HCT116 (cell line): ENCODE results near the gene TMEM129. TPM values are rescaled to one million over a fixed set of nuclear protein-coding genes. Genes with fewer than 3 reads are reported as not detected.

Source experiments
- ATAC-seq: fragments of 200-7000 bp; cut with Tn5 transposase; 2 replicates; pipeline ENCODE4 v1.9.1; 2020; ENCODE audit warnings: mild to moderate bottlenecking, moderate library complexity
- BruUV-seq: library from RNA; stranded (reverse); fragments of 400-500 nt; replicated peaks from 2 replicates; lab custom pipeline; 2021; lab: Mats Ljungman, UMichigan
- CTCF ChIA-PET: fragments of 300-600 bp; sonication (Branson Sonifier 250); formaldehyde crosslinking; loops from one replicate; lab custom pipeline; 2021; ENCODE audit warnings: antibody characterized with exemption; lab: Charles Lee
- POLR2A ChIA-PET: fragments of 300-600, 350-600 bp; sonication (Branson Sonifier 250); formaldehyde crosslinking; loops from one replicate; lab custom pipeline; 2021; ENCODE audit warnings: antibody characterized with exemption; lab: Charles Lee
- RAD21 ChIA-PET, 2 experiments: fragments of 300-600 bp; sonication (Branson Sonifier 250); formaldehyde crosslinking; loops; one replicate each; lab custom pipeline; 2023; ENCODE audit warnings: low total read pairs in 2 of 2; ENCODE audit not compliant: uncharacterized antibody in 2 of 2, unreplicated experiment in 2 of 2, low non-redundant PET in 1 of 2; lab: Charles Lee
- DNase-seq: peaks from one replicate; pipeline ENCODE4 v3.0.0-alpha.2; 2010; ENCODE audit warnings: low read depth, low spot score
- H2AFZ ChIP-seq: fragments of 200-600 bp; shearing (Covaris generic), sonication (generic); 2 replicates; pipeline ENCODE4 v1.6.1; 2017; ENCODE audit warnings: low read depth, mixed run types, mixed read lengths, antibody characterized with exemption, low read length; ENCODE audit not compliant: poor library complexity, severe bottlenecking
- H3K27ac ChIP-seq: 2 replicates; pipeline ENCODE4 v1.5.1; 2012; ENCODE audit warnings: low read depth, low read length
- H3K27me3 ChIP-seq: fragments of 200-600 bp; sonication (generic); 2 replicates; pipeline ENCODE4 v1.6.1; 2016; ENCODE audit warnings: mixed run types, low read length, mixed read lengths; ENCODE audit not compliant: insufficient read depth
- H3K36me3 ChIP-seq, 2 experiments: fragments of 200-500 bp in 1 of 2; fragments of 200-600 bp in 1 of 2; sonication (Bioruptor generic) in 1 of 2; sonication (generic) in 1 of 2; 2 replicates each; pipeline versions ENCODE4 v1.5.1 to v1.6.1; 2014 to 2016; ENCODE audit warnings: low read length in 2 of 2, inconsistent platforms in 1 of 2, mixed read lengths in 1 of 2, mixed run types in 1 of 2; ENCODE audit not compliant: insufficient read depth in 2 of 2, control insufficient read depth in 1 of 2
- H3K4me1 ChIP-seq, 2 experiments: fragments of 200-600 bp in 1 of 2; sonication (generic) in 1 of 2; 2 replicates each; pipeline versions ENCODE4 v1.5.1 to v1.6.1; 2012 to 2017; ENCODE audit warnings: low read length in 2 of 2, inconsistent platforms in 1 of 2, mild to moderate bottlenecking in 1 of 2, mixed read lengths in 1 of 2, mixed run types in 1 of 2, moderate library complexity in 1 of 2; ENCODE audit not compliant: insufficient read depth in 2 of 2, control insufficient read depth in 1 of 2
- H3K4me2 ChIP-seq: fragments of 200-600 bp; sonication (generic); 2 replicates; pipeline ENCODE4 v1.6.1; 2017; ENCODE audit warnings: mixed run types, low read length, mixed read lengths
- H3K4me3 ChIP-seq, 2 experiments: fragments of 200-600 bp in 1 of 2; sonication (generic) in 1 of 2; replicated peaks in 1 of 2; 2 replicates each; pipeline ENCODE4 v1.5.1; 2011 to 2016; ENCODE audit warnings: low read length in 2 of 2, control low read depth in 1 of 2, low read depth in 1 of 2, mild to moderate bottlenecking in 1 of 2, mixed read lengths in 1 of 2, mixed run types in 1 of 2
- H3K79me2 ChIP-seq: fragments of 200-600 bp; sonication (generic); 2 replicates; pipeline ENCODE4 v1.6.1; 2017; ENCODE audit warnings: mild to moderate bottlenecking, mixed run types, low read length, moderate library complexity, mixed read lengths; ENCODE audit not compliant: insufficient read depth
- H3K9ac ChIP-seq: fragments of 200-600 bp; sonication (generic); 2 replicates; pipeline ENCODE4 v1.6.1; 2016; ENCODE audit warnings: low read length, mixed read lengths
- H3K9me2 ChIP-seq: fragments of 200-600 bp; sonication (generic), shearing (Covaris generic); 2 replicates; pipeline ENCODE4 v1.6.1; 2017; ENCODE audit warnings: mixed run types, mild to moderate bottlenecking, moderate library complexity; ENCODE audit not compliant: insufficient read depth
- H3K9me3 ChIP-seq, 2 experiments: fragments of 200-500 bp in 1 of 2; fragments of 200-600 bp in 1 of 2; sonication (Bioruptor generic) in 1 of 2; sonication (generic) in 1 of 2; 2 replicates each; pipeline ENCODE4 v1.6.1; 2014 to 2017; ENCODE audit warnings: low read length in 2 of 2, mixed read lengths in 2 of 2, inconsistent platforms in 1 of 2, low read depth in 1 of 2, mild to moderate bottlenecking in 1 of 2, mixed run types in 1 of 2, moderate library complexity in 1 of 2; ENCODE audit not compliant: control insufficient read depth in 1 of 2, insufficient read depth in 1 of 2
- H4K20me1 ChIP-seq: fragments of 200-600 bp; sonication (generic), shearing (Covaris generic); 2 replicates; pipeline ENCODE4 v1.6.1; 2017; ENCODE audit warnings: mixed run types, mild to moderate bottlenecking, moderate library complexity; ENCODE audit not compliant: insufficient read depth
- ATF3 ChIP-seq: IDR thresholded peaks from 2 replicates; pipeline ENCODE4 v1.6.1; 2012
- CBX3 ChIP-seq: IDR thresholded peaks from 2 replicates; pipeline ENCODE4 v1.6.1; 2012; ENCODE audit warnings: low read depth
- CEBPB ChIP-seq: IDR thresholded peaks from 2 replicates; pipeline ENCODE4 v1.6.1; 2012; ENCODE audit warnings: low read depth
- EGR1 ChIP-seq: IDR thresholded peaks from 2 replicates; pipeline ENCODE4 v1.6.1; 2012; ENCODE audit warnings: low read depth
- FOSL1 ChIP-seq: IDR thresholded peaks from 2 replicates; pipeline ENCODE4 v1.6.1; 2012; ENCODE audit warnings: low read depth
- JUND ChIP-seq: IDR thresholded peaks from 2 replicates; pipeline ENCODE4 v1.6.1; 2012
- MAX ChIP-seq: IDR thresholded peaks from 2 replicates; pipeline ENCODE4 v1.6.1; 2012
- POLR2AphosphoS5 ChIP-seq: IDR thresholded peaks from 2 replicates; pipeline ENCODE4 v1.6.1; 2011; ENCODE audit warnings: mild to moderate bottlenecking, low read depth, low read length, moderate library complexity
- RAD21 ChIP-seq: IDR thresholded peaks from 2 replicates; pipeline ENCODE4 v1.6.1; 2012; ENCODE audit warnings: low read depth, mild to moderate bottlenecking
- SIN3A ChIP-seq: IDR thresholded peaks from 2 replicates; pipeline ENCODE4 v1.6.1; 2012; ENCODE audit warnings: low read depth
- SP1 ChIP-seq: IDR thresholded peaks from 2 replicates; pipeline ENCODE4 v1.6.1; 2012; ENCODE audit warnings: low read depth
- SRF ChIP-seq: IDR thresholded peaks from 2 replicates; pipeline ENCODE4 v1.6.1; 2012; ENCODE audit warnings: low read depth
- TCF7L2 ChIP-seq: IDR thresholded peaks from 2 replicates; pipeline ENCODE4 v1.7.0; 2011; ENCODE audit warnings: borderline replicate concordance, inconsistent platforms; ENCODE audit not compliant: insufficient read depth, insufficient read length; ENCODE audit errors: extremely low read depth
- YY1 ChIP-seq: IDR thresholded peaks from 2 replicates; pipeline ENCODE4 v1.6.1; 2011; ENCODE audit warnings: low read length, low read depth, moderate library complexity, mild to moderate bottlenecking; ENCODE audit not compliant: insufficient replicate concordance; ENCODE audit errors: extremely low read depth
- ZBTB33 ChIP-seq: IDR thresholded peaks from 2 replicates; pipeline ENCODE4 v1.6.1; 2011; ENCODE audit warnings: mild to moderate bottlenecking, low read length, moderate library complexity; ENCODE audit not compliant: insufficient replicate concordance; ENCODE audit errors: extremely low read depth
- ZFX ChIP-seq: fragments of 450-650 bp; IDR thresholded peaks from 2 replicates; pipeline ENCODE4 v1.6.1; 2017
- ZNF274 ChIP-seq: fragments of 200-500 bp; sonication (Bioruptor generic); IDR thresholded peaks from 2 replicates; pipeline ENCODE4 v1.6.1; 2014; ENCODE audit warnings: mild to moderate bottlenecking, low read depth, low read length, inconsistent platforms
- intact Hi-C: fragments of 100-400 bp; cut with micrococcal nuclease; formaldehyde crosslinking; loops from 2 replicates; pipeline ENCODE4 v1.10.0; 2022
- total RNA-seq: library from RNA; stranded (reverse); gene quantifications from one replicate; pipeline ENCODE4 v1.2.1, GENCODE V29; 2021; ENCODE audit not compliant: unreplicated experiment

The TMEM129 gene
- total RNA-seq, 1 experiment from 2014 or later: 29.4 TPM

- TF ChIP-seq EGR1: no peak
- TF ChIP-seq SIN3A: no peak
- peak; percentile 86 for TF ChIP-seq ZFX
Measured at GRCh38 chr4:1720163-1720983, 750 bp downstream of the TMEM129 start (continued).

GRCh38 chr4:1718095-1718850 lies 2.9 kb downstream of the TMEM129 start:
- Histone ChIP-seq H3K9ac (0 out of 2 replicates have a peak overlapping the region, but pooled peaks have one; percentile 10), H3K9me3 (no peaks in the 10 kb centered on the region), H3K4me1 (peaks cover 15 to 35% of the 10 kb centered on the region in 2 experiments), H3K79me2 (peaks cover 83% of the 10 kb centered on the region), H3K36me3 (peaks cover 0 to 6% of the 10 kb centered on the region in 2 experiments; a peak in 1 of 4 replicates), H3K4me3 (no peak overlapping the region), H3K9me2 (no peaks in the 10 kb centered on the region), H3K27me3 (no peaks in the 10 kb centered on the region), H3K4me2 (no peak overlapping the region), H4K20me1 (peaks cover 7% of the 10 kb centered on the region; the same call in 1 of the 2 replicates), H2AFZ (no peak overlapping the region), H3K27ac (peak overlapping the region; percentile 10; the same call in 1 of the 2 replicates)
- POLR2A ChIA-PET: no interaction called here
- RAD21 ChIA-PET: no interaction called here
- intact Hi-C loops: no loop called here
- DNase-seq: no peak
- ATAC-seq: no peak
- CTCF ChIA-PET: no interaction called here
- BruUV-seq: no TSS peak
- TF ChIP-seq CBX3 (no peak), ZNF274 (no peak), FOSL1 (no peak), SP1 (no peak), EGR1 (no peak), JUND (no peak), ATF3 (no peak), SIN3A (no peak), CEBPB (no peak), SRF (no peak), YY1 (no peak), TCF7L2 (no peak), POLR2AphosphoS5 (no peak), RAD21 (no peak), MAX (no peak), ZBTB33 (no peak)
- TF ChIP-seq, all 23 proteins: peak for 0
